ENCODE measurements around the gene DTX3L.

DTX3L gene

GRCh38 chr3:122608916-122609315, 44.8 kb downstream of the DTX3L start:
- no peak for DNase-seq

GRCh38 chr3:122609798-122610559, 45.8 kb downstream of the DTX3L start:
- DNase-seq, result no peak

- DNase-seq, result no peak
These were observed 48.6 kb downstream of the DTX3L start for GRCh38 chr3:122612696-122613095.

- DNase-seq, result no peak
These were observed 51.2 kb downstream of the DTX3L start for GRCh38 chr3:122615303-122615702.

GRCh38 chr3:122618614-122619013, 54.5 kb downstream of the DTX3L start:
- no peak for DNase-seq

GRCh38 chr3:122619040-122619439, 54.9 kb downstream of the DTX3L start:
- no peak for DNase-seq

GRCh38 chr3:122620399-122620798, 56.3 kb downstream of the DTX3L start:
- no peak for DNase-seq

GRCh38 chr3:122621112-122621511, 57.0 kb downstream of the DTX3L start:
- no peak for DNase-seq

- DNase-seq, result no peak
These were observed 59.1 kb downstream of the DTX3L start for GRCh38 chr3:122623031-122623829.
